ENCODE results near the gene SYT6.
"Not testable (repeated sequence)": the region's sequence is repeated elsewhere in the genome, so short reads cannot be mapped to it uniquely, and the experiment has no call there.

Gene SYT6

DNA sequence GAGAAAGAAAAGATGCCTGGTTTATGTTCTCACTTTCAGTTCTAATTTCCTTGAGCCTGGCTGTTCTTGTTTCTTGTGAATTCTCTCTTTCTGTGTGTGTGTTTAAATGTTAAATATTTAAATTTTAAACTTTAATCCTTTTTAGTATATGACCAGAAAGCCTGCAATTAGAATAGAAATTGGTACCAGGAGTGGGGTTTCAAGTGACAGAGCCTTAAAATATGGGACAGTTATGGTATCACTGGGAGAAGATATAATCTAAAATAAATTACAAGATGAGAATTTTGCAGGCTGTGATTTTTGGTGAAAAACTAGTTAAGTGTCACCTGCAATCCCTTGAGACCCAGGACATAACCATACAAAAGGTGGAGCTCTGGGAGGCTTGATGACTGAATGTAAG, 81.4 kb downstream of the SYT6 start:
- DNase-seq (ENCODE audit: low read depth) = no peak

DNA sequence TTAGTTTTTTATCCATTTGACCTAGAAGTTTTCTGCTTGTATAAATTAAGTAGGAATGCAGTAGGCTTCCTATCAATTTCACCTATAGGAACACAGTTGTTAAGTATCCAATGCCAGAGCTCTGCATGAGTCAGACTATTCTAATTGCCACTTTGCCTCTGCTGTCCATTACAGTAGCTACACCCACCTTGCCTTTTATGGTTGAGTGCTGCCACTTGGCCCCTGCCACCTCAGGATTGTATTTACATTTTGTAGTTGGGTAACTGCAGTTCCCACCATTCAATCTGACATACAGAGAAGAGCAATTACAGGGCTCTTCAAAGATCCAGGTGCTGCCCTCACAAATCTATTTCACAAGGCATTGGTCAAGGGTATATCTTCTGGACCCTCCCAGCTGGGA, 83.9 kb downstream of the SYT6 start:
- not testable (repeated sequence) for DNase-seq (ENCODE audit: low read depth)

DNA sequence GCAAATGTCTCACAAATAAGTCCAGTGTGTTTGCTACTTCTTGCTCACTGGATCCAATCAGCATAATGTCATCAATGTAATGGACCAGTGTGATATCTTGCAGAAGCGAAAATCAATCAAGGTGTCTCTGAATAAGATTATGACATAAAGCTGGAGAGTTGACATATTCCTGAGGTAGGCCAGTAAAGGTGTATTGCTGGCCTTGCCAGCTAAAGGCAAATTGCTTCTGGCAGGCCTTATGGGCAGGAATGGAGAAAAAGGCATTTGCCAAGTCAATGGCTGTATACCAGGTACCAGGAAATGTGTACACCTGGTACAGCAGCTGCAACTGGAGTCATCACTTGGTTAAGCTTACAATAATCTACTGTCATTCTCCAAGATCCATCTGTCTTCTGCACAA, 85.0 kb downstream of the SYT6 start:
- not testable (repeated sequence) for DNase-seq (ENCODE audit: low read depth)

DNA sequence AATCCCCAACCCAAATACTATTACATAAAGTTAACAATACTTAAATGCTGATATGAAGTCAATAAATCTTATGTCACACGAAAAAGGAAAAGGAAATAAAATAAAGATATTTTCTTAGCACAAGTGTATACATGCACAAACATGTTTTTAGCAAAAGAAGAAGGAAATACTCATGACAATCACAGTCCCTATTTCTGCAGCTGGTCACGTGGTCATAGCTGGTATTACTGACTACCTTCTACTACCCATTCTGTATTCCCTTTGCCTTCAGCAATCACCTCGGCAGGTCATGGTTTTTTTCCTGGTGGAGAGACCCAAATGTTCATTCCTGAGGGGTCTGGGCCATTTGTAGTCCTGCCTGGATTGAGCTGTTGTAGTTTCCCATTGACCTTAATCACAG, 88.0 kb downstream of the SYT6 start:
- DNase-seq (ENCODE audit: low read depth) = not testable (repeated sequence)

DNA sequence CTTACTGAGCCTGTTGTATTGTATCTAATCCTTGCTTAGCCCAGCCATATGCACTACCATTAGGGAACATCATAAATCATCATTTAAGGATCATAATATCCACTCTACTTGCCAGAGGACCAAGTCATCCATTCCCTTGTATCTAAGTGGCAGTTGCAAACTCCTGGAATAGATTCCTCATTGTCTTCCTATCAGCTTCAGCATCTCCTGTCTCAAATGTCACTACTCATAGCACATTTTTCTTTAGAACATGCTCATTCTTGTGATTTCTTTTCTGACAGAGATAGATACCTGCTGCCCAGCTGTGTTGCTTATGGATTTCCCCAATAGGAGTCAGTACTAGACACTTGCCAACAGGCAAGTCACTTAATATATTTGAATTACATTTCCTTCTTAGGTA, 90.1 kb downstream of the SYT6 start:
- no peak for DNase-seq (ENCODE audit: low read depth)

DNA sequence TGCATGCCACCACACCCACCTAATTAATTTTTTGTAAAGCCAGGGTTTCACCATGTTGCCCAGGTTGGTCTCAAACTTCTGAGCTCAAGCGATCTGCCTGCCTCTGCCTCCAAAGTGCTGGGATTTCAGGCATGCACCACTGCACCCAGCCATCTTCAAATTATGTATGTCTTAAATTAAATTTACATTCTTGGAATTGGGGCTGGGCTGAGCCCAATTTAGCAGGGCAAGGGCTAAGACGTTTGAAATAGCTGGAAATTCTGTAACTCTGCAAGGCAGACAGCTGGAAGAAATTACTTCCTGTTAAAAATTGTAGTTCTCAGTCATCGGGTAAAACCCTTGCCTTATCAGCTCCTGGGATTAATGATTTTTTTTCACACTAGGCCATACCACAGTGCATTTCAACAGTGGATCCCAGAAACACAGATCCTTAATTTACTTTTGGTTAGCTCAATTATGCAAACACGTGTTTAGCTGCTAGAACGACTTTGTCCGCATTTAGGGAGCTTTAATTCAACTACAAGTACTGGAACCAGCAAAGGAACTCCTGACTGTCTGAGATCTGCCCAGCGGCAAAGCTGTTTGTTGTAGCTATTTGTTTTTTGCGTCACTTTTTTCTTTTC, 91.1 kb downstream of the SYT6 start:
- DNase-seq (ENCODE audit: low read depth) = no peak

DNA sequence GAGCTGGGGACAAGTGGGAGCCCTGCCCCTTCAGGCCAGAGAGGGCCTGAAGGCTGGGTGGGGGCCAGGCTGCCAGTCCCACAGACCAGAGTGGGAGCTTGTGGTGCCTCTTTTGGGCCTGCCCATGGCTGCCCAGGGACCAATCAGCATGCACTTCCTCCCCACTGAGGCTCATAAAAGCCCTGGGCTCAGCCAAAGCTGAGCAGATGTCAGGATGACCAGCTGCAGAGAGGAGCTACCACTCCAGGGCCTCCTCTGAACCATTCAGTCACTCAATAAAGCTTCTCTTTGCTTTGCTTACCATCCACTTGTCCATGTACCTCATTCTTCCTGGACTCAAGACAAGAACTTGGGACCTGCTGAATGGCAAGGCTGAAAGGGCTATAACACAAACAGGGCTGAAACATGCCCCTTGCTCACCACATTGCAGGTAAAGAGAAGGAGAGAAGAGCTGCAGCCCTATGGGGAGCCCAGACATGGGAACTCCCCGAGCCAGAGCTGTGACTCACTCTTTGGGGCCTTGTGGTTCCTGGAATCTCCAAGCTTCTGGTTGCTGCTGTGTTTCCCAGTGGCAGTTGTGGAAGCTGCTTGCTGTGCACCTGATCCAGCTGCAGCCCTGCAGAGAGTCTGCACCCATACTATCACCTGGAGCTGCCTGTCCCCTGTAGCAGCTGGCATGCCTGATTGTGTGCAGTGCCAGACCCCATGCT, 92.4 kb downstream of the SYT6 start:
- no peak for DNase-seq (ENCODE audit: low read depth)

DNA sequence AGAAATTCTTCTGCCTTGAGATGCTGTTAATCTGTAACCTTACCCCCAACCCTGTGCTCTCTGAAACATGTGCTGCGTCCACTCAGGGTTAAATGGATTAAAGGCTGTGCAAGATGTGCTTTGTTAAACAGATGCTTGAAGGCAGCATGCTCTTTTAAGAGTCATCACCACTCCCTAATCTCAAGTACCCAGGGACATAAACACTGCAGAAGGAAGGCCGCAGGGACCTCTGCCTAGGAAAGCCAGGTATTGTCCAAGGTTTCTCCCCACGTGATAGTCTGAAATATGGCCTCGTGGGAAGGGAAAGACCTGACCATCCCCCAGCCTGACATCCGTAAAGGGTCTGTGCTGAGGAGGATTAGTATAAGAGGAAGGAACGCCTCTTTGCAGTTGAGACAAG, 95.4 kb downstream of the SYT6 start:
- not testable (repeated sequence) for DNase-seq (ENCODE audit: low read depth)

DNA sequence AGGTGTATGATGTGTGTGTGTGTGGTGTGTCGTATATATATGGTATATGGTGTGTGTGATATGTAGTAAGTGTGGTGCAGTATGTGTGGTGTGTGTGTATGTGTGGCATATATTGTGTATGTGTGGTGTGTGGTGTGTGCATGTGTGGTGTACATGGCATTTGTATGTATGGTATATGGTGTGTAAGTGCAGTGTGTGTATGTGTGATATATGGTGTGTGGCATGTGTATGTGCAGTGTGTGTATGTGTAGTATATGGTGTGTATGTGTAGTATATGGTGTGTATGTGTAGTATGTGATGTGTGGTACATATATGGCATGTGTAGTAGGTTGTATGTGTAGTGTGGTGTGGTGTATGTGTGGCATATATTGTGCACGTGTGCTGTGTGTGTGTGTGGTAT, 99.5 kb downstream of the SYT6 start:
- DNase-seq (ENCODE audit: low read depth) = no peak

DNA sequence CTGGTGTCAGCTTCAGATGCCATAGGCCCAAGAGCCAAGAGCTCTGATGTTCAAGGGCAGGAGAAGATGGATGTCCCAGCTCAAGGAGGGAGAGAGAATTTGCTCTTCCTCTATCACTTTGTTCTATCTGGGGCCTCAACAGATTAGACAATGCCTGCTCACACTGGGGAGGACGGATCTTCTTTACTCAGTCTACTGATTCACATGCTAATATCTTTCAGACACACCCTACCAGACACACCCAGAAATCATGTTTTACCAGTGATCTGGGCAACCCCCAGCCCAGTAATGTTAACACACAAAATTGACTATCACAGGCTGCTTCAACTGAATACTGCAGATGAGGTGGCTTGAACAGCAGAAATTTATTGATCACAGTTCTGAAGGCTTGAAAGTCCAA, 105.4 kb downstream of the SYT6 start:
- DNase-seq (ENCODE audit: low read depth) = no peak

DNA sequence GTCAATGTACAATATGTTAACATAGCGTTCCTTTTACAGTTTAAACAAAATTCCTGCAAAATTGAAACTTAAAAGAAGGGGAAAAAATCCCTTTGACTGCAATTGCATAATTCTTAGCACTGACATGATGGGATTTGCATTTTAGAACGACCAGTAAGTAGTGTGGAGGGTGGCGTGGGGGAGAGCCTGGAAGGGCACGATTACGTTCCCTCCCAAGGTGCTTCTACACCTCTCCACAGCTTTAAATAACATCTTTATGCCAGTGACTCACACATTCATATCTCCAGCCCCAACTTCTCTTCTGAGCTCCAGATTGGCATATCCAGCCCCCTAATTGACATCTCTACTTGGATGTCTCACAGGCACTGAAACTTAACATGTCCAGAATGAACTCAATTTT, 110.1 kb downstream of the SYT6 start:
- no peak for DNase-seq (ENCODE audit: low read depth)

DNA sequence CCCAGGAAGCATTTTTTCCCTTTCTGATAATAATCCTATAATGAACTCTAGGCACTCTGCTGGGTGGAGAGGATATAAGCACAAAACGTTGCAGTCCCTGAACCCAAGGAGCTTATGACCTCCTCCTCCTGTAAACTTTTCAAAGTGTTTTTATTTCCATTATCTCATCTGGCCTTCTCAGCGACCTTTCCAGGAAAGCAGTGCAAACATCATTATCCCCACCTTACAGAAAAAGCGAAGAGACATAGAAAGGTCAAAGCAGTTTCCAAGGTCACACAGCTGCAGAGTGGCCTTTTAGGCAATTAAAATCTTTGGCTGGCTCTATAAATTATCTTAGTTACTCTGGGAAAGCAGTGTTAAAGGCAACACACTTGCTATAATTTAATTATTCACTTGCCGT, 110.6 kb downstream of the SYT6 start:
- no peak for DNase-seq (ENCODE audit: low read depth)

DNA sequence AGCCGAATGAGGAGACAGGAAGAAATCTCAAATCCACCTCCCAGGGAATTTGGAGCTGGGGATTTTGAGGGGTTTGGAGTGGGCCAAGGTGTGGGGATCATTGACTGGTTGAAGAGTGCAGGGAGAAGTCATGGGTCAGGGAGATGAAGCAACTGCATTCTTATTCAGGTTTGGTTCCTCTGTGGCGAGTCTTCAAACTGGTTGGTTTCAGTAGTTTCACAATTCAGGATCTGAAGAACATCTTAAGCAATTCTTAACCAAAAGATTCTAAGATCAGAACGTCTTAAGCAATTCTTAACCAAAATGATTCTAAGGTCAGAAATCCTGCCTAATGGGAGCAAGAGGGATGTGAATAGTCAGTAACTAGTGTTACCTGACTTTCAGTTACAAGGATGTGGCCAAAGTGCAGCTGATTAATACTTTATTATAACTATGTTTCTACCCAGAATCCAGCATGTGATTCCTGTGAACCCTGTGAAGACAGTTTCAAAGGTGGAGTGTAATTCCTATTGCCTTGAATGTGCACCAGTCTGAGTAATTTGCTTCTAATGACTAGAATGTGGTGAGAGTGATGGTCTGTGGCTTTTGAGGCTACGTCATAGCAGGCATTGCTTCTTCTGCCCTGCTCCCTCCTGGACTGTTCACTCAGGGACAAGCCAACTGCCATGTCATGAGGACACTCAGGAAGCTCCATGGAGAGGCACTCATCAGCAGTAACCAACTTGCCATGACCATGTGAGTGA, 113.2 kb downstream of the SYT6 start:
- DNase-seq (ENCODE audit: low read depth) = no peak
